Choroid plexus epithelial cell (primary cell): Measurements from ENCODE around the gene WNK1.

Source experiments
- DNase-seq: peaks from one replicate; pipeline ENCODE4 v3.0.0-alpha.2; 2010; ENCODE audit warnings: low read depth
- H3K4me3 ChIP-seq: 2 replicates; pipeline ENCODE4 v1.5.1; 2011; ENCODE audit warnings: low read depth, mild to moderate bottlenecking, control low read depth, low read length, moderate library complexity
- CTCF ChIP-seq: conservative IDR thresholded peaks from 2 replicates; pipeline ENCODE4 v1.5.1; 2011; ENCODE audit warnings: low read depth, mild to moderate bottlenecking, control low read depth, inconsistent platforms, low read length, moderate library complexity

Gene WNK1

GRCh38 chr12:795305-795704 lies 42.9 kb downstream of the WNK1 start:
- no peak for DNase-seq
- TF ChIP-seq CTCF, result no peak
- H3K4me3 ChIP-seq, result no peak overlapping the region

GRCh38 chr12:800401-800800 lies 48.0 kb downstream of the WNK1 start:
- TF ChIP-seq CTCF, result no peak

DNA sequence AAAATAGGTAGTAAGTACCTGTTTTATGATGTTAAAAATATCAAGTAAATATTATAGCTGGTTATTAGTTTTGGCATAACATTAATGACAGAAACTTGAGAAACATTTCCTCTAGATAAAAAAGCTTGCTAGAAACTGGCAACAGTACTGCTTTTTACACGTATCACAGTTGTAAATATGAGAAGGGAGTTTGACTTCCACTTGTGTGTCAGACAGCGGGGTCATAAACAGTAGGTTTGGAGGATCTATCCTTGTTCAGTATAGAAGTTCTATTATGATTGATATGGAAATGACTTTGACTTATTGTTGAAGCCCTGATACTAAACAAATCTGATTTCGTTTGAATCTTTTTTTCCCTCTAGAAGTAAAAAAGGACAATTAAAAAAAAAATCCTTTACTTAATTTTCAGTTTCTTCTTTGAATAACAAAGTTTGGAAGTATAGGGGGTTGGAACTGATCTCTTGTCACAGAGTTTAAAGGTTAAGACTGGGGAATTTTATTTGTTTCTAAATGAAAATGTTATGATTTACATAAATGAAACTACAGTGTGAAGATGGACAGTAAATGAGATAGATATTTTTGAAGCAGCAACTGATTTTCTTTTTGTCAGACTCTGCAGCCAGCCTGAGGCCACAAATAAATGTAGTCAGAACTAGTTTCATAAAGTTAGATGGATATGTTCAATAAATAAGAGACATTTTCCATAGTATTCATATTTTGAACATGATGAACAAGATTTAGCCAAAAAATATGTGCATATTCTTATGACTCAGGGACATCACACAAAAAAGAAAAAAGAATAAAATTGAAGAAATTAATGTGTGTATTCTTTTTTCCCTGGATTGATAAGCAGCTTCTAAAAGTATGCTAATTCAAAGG lies 50.1 kb downstream of the WNK1 start:
- DNase-seq, result peak; percentile 49
- no peak overlapping the region for H3K4me3 ChIP-seq
- TF ChIP-seq CTCF, result no peak

More at GRCh38 chr12:800401-800800, 48.0 kb downstream of the WNK1 start:
- H3K4me3 ChIP-seq, result no peak overlapping the region
- DNase-seq, result no peak

DNA sequence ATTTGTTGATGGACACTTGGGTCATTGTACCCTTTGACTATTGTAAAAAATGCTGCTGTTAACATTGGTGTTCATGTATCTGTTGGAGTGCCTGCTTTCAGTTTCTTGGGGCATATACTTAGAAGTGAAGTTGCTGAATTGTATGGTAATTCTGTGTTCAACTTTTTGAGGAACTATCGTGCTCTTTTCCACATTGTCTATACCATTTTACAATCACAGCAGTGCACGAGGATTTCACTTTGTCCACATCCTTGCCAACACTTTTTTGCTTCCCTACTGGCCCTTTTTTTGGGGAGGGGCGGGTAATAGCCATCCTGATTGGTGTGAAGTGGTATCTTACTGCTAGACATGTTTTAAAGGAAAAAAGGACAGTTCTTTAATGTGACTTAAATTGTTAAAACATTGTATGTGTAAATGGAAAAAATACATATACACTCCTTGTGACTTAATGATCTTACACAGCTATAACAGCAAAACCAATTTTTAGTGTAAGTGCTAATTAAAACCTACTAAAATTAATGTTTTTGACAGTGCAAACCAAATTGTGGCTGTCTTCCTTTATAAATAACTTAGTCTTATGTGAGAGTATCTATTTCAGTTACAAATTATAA lies 52.7 kb downstream of the WNK1 start:
- H3K4me3 ChIP-seq, result no peak overlapping the region
- no peak for DNase-seq
- no peak for TF ChIP-seq CTCF

DNA sequence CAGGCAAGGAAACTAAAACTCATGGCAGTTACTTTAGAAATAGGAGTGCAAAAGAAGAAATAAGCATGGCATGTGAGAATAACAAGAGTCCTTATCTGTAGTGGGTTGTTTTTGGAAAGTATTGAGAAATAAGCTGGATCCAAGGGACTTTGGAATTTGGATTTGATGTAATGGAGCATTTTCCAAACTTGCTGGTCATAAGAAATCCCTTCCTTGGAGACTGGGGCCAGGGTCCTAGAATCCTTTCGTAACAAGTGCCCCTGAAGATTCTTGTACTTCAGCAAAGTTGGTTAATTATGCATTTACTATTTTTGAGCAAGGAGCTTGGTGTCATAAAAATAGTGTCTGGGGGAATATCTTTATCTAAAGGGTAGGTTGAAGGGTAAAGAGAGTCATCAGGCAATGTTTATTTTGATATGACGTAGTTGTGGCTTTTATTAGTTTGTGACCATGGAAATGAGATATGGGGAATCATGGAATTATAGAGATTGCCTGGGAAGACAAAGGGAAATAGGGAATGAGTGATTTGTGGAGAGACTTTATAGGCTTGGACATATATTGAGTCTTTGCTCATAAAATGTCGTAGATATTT lies 53.9 kb downstream of the WNK1 start:
- DNase-seq, result peak; percentile 31
- no peak overlapping the region for H3K4me3 ChIP-seq
- no peak for TF ChIP-seq CTCF

- no peak for TF ChIP-seq CTCF
- peak; percentile 17 for DNase-seq
- no peak overlapping the region for H3K4me3 ChIP-seq
Observed at GRCh38 chr12:807041-807735, 54.8 kb downstream of the WNK1 start.
